ENCODE measurements around the gene HOXD3. TPM values are rescaled to one million over a fixed set of nuclear protein-coding genes. Genes with fewer than 3 reads are reported as not detected.

Gene HOXD3
- total RNA-seq, 3 donors from 2014 or later: not detected

- H3K36me3 Mint-ChIP-seq (ENCODE audit: insufficient read depth): peaks cover 2% of the 10 kb centered on the region
- H3K9me3 Mint-ChIP-seq: peaks cover 4% of the 10 kb centered on the region
- peaks cover 91% of the 10 kb centered on the region for H3K27me3 Mint-ChIP-seq (ENCODE audit: low read depth)
- DNase-seq (no peak), ATAC-seq (no peak)
- peaks cover 24% of the 10 kb centered on the region for H3K4me1 Mint-ChIP-seq (ENCODE audit: low read depth)
- H3K4me3 Mint-ChIP-seq: no peak overlapping the region
Observed at GRCh38 chr2:176136374-176137251, 20.5 kb upstream of the HOXD3 start.

DNA sequence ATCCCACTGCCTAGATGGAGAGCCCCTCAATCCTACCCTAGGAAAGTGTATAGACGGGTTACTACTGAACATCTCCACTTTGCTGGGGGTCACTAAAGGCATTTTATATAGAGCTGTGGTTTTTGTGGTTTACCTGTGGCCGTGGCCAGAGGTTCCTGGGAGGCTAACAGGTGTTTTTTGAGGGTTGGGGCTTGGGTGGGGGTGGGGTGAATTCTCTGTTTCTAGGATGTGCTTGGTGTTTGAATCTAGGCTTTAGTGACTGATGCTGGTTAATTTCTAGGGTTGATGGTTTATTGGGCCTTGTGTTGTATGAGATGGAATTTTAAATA, 19.9 kb upstream of the HOXD3 start:
- no peak overlapping the region for H3K4me3 Mint-ChIP-seq

GRCh38 chr2:176137906-176138305, 19.2 kb upstream of the HOXD3 start:
- Mint-ChIP-seq H3K36me3 (ENCODE audit: insufficient read depth) (peaks cover 2% of the 10 kb centered on the region), H3K9me3 (peaks cover 4% of the 10 kb centered on the region), H3K27me3 (ENCODE audit: low read depth) (peaks cover 92% of the 10 kb centered on the region), H3K4me1 (ENCODE audit: low read depth) (peaks cover 18% of the 10 kb centered on the region), H3K4me3 (no peak overlapping the region)
- ATAC-seq: no peak
- DNase-seq: no peak

More for the DNA sequence above, 19.9 kb upstream of the HOXD3 start:
- no peak for DNase-seq
- Mint-ChIP-seq H3K9me3 (peaks cover 4% of the 10 kb centered on the region), H3K27me3 (ENCODE audit: low read depth) (peaks cover 92% of the 10 kb centered on the region), H3K36me3 (ENCODE audit: insufficient read depth) (peaks cover 2% of the 10 kb centered on the region), H3K4me1 (ENCODE audit: low read depth) (peaks cover 21% of the 10 kb centered on the region)
- no peak for ATAC-seq

DNA sequence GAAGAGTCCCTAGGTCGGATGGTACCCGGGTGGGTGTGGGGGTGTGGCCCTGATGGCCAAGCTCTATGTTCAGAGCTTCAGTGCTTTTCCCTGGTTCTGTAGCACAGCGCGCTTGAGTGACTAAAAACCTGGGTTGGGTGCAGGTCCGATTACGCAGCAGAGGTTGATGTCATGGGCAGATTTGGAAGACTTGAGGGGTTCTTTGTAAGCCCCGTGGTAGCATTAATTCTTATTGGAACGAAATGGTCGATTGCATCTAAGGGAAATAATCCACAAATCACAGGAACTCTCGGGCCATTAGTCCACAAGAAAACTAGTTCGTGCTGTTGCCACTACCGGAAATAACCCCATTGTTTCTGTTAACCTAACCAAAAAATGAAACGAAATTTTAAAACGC, 18.6 kb upstream of the HOXD3 start:
- ATAC-seq: no peak
- Mint-ChIP-seq H3K27me3 (ENCODE audit: low read depth) (peaks cover 92% of the 10 kb centered on the region), H3K4me1 (ENCODE audit: low read depth) (peaks cover 18% of the 10 kb centered on the region), H3K9me3 (peaks cover 4% of the 10 kb centered on the region), H3K4me3 (no peak overlapping the region), H3K36me3 (ENCODE audit: insufficient read depth) (peaks cover 2% of the 10 kb centered on the region)
- no peak for DNase-seq

- DNase-seq (no peak), ATAC-seq (no peak)
- Mint-ChIP-seq H3K36me3 (ENCODE audit: insufficient read depth) (peaks cover 2% of the 10 kb centered on the region), H3K4me3 (no peak overlapping the region), H3K9me3 (peaks cover 4% of the 10 kb centered on the region), H3K27me3 (ENCODE audit: low read depth) (peaks cover 92% of the 10 kb centered on the region), H3K4me1 (ENCODE audit: low read depth) (peaks cover 18% of the 10 kb centered on the region)
Observed at GRCh38 chr2:176138923-176139660, 18.0 kb upstream of the HOXD3 start.

DNA sequence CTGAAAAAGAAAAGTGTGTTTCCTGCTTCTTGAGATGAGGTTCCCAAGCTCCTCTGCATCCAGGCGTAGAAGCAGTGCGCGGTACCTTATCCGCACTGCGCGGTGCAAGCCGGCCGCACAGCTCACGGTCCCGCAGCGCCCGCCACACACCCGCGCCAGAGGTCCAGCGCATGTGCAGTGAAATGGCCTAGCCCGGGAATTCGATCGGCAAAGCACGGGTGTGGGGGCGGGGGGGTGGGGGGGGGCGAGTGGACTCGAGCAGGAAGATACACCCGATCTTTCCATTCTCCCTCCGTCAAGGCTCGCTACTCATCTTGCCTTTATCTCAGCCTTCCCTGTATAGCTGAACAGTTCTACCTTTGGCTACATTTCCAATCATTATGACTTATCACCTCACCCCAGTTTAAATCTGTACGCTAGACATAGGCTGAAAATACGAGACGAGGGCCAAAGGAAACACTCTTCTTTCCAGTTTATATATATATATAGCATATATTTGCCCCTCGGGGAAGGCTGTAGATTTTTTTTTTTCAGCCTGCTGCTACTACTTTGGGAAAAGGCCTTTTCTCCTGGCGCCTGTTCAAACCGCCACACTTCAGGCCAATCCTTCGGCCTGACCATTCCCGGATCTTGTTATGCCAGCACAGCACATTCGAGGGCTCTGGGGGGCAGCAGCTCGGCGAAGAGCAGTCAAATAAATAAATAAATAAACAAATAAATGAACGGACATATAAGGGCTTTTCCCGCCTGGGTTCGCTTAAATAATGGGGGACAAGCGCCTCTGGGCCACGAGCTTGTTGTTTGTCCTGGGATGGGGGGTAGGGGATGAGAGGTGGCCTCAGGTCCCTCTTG, 17.2 kb upstream of the HOXD3 start:
- Mint-ChIP-seq H3K9me3 (peaks cover 4% of the 10 kb centered on the region), H3K27me3 (ENCODE audit: low read depth) (peaks cover 89% of the 10 kb centered on the region), H3K4me3 (no peak overlapping the region), H3K4me1 (ENCODE audit: low read depth) (peaks cover 18% of the 10 kb centered on the region), H3K36me3 (ENCODE audit: insufficient read depth) (peaks cover 2% of the 10 kb centered on the region)
- DNase-seq (no peak), ATAC-seq (no peak)

- ATAC-seq (peak; percentile 89 to 94), DNase-seq (peak; percentile 57)
- Mint-ChIP-seq H3K4me3 (no peak overlapping the region), H3K36me3 (ENCODE audit: insufficient read depth) (no peaks in the 10 kb centered on the region), H3K4me1 (ENCODE audit: low read depth) (peaks cover 13% of the 10 kb centered on the region), H3K9me3 (peaks cover 4% of the 10 kb centered on the region), H3K27me3 (ENCODE audit: low read depth) (peaks cover 89% of the 10 kb centered on the region)
Observed at GRCh38 chr2:176140513-176141317, 16.4 kb upstream of the HOXD3 start.

- H3K4me1 Mint-ChIP-seq (ENCODE audit: low read depth): peaks cover 12% of the 10 kb centered on the region
- no peak overlapping the region for H3K4me3 Mint-ChIP-seq
- H3K27me3 Mint-ChIP-seq (ENCODE audit: low read depth): peaks cover 93% of the 10 kb centered on the region
- no peaks in the 10 kb centered on the region for H3K36me3 Mint-ChIP-seq (ENCODE audit: insufficient read depth)
- peaks cover 4% of the 10 kb centered on the region for H3K9me3 Mint-ChIP-seq
- no peak for DNase-seq
- ATAC-seq: no peak
Observed at GRCh38 chr2:176142281-176142680, 14.8 kb upstream of the HOXD3 start.

GRCh38 chr2:176145085-176145969, 11.8 kb upstream of the HOXD3 start:
- DNase-seq (no peak), ATAC-seq (no peak)
- H3K4me3 Mint-ChIP-seq: no peak overlapping the region
- H3K36me3 Mint-ChIP-seq (ENCODE audit: insufficient read depth): no peaks in the 10 kb centered on the region
- H3K9me3 Mint-ChIP-seq: no peaks in the 10 kb centered on the region
- peaks cover 92% of the 10 kb centered on the region for H3K27me3 Mint-ChIP-seq (ENCODE audit: low read depth)
- H3K4me1 Mint-ChIP-seq (ENCODE audit: low read depth): peaks cover 7% of the 10 kb centered on the region

DNA sequence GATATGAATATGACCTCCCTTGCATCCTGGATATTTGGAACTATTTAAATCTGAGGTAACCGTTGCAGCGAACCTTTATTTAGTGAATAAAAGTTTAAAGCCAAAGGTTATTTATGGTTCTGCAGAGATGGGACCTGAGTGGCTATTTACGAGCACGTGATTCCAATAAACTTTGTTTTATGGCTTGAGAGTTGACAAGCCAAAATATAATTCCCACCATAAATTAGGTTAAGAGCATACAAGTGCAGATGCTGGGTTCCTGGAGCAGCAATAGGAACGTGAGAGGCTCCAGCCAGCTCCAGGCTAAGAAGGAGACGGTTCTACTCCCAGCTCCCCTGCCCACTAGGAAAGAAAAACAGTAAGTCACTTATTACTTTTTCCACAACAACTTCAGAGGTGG, 11.0 kb upstream of the HOXD3 start:
- Mint-ChIP-seq H3K4me1 (ENCODE audit: low read depth) (peaks cover 5% of the 10 kb centered on the region), H3K36me3 (ENCODE audit: insufficient read depth) (no peaks in the 10 kb centered on the region), H3K9me3 (no peaks in the 10 kb centered on the region), H3K27me3 (ENCODE audit: low read depth) (peaks cover 93% of the 10 kb centered on the region), H3K4me3 (no peak overlapping the region)
- DNase-seq: no peak
- ATAC-seq: no peak

DNA sequence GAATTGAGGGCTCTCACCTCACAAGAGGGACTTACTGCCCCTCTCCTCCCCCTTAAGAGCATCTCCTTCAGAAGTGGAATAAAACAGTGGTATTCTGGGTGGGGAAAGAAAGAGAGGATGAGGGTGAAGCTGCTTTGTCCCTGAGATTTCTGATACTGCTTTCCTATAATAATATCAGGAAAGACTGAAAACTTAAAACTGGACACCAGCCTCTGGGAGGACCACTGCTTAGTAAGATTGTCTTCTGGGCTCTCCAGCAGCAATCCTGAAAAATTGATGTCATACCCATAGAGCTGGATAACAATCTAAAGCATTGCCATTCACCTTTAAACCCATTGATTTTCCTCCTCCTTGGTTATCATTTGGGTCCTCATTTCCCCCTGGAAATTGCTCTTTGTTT, 10.5 kb upstream of the HOXD3 start:
- Mint-ChIP-seq H3K9me3 (no peaks in the 10 kb centered on the region), H3K36me3 (ENCODE audit: insufficient read depth) (no peaks in the 10 kb centered on the region), H3K4me3 (no peak overlapping the region), H3K27me3 (ENCODE audit: low read depth) (peaks cover 92% of the 10 kb centered on the region), H3K4me1 (ENCODE audit: low read depth) (peaks cover 2% of the 10 kb centered on the region)
- ATAC-seq (no peak), DNase-seq (no peak)

- no peaks in the 10 kb centered on the region for H3K36me3 Mint-ChIP-seq (ENCODE audit: insufficient read depth)
- H3K4me1 Mint-ChIP-seq (ENCODE audit: low read depth): peaks cover 2% of the 10 kb centered on the region
- no peak for DNase-seq
- peaks cover 89% of the 10 kb centered on the region for H3K27me3 Mint-ChIP-seq (ENCODE audit: low read depth)
- H3K9me3 Mint-ChIP-seq: no peaks in the 10 kb centered on the region
- no peak for ATAC-seq
- no peak overlapping the region for H3K4me3 Mint-ChIP-seq
Observed at GRCh38 chr2:176147210-176147799, 9.8 kb upstream of the HOXD3 start.

Data from activated T-cell treated with anti-CD3 and anti-CD28 coated beads, Interleukin-2, amount 50 U/mL, for 4 hours (primary cell).